NCI-H510A (cell line): ENCODE results near the gene ARMC10.
"Not testable (repeated sequence)": the region's sequence is repeated elsewhere in the genome, so short reads cannot be mapped to it uniquely, and the experiment has no call there.

ENCODE experiments used
- DNase-seq: peaks from one replicate; lab custom pipeline; 2025; lab: John Stamatoyannopoulos, UW

ARMC10 gene

DNA sequence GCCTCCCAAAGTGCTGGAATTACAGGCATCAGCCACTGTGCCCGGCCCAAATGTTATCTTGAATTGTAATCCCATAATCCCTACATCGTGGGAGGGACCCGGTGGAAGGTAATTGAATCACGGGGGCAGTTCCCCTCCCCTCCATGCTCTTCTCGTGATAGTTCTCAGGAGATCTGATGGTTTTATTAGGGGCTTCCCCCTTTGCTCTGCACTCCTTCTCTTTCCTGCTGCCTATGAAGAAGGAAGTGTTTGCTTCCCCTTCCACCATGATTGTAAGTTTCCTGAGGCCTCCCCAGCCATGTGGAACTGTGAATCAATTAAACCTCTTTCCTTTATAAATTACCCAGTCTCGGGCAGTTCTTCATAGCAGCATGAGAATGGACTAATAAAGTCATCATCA is 3.3 kb downstream of the ARMC10 start:
- not testable (repeated sequence) for DNase-seq

DNA sequence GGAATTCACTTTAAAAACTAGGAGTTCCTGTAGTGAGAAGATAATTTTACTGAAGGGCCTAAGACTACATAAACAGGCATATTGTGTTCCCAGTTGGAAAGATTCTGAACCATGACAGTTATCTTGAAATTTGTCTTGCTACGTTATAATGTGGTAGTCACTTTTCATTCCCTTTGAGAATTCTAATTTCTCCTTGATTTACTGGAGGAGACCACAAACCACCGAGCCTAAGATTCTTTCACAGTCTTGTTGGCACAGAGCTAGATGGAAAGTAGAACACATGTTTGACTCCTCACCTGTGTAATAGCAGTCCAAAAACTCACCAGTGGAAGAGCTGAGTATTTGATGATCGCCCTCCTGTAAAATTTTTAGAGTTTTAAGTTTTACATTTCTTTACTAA is 4.9 kb downstream of the ARMC10 start:
- DNase-seq, result no peak

DNA sequence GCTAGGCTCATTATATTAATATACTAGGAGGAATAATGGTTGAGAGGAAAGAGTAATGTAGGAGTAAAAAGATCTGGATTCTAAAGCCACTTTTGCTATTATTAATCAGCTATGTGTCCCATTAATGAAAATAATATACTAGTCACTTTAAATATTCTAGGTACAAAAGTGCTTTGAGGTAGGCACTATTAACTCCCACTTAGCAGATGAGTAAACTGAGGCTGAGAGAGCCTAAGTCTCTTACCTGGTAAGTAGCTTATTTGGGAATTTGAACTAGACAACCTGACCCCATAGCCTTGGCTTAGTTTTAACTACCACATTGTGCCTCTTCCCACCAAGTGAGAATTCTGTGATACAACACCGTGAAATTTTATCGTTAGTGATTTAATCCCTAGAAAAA is 6.0 kb downstream of the ARMC10 start:
- DNase-seq, result no peak

DNA sequence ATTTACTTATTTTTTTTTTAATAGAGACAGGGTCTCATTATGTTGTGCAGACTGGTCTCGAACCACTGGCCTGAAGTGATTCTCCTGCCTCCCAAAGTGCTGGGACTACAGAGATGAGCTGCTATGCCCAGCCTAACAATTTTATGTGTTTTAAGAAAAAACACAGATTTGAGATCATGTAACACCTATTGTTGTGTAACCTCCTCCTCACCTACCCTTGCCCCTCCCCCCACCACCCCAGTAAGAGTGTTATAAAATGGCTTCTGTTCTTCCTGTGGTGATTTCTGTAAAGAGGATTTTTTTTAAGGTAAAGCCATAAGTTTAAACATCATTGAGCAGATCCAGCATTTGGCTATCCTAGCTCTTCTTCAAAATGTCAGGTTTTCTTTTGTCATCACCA is 7.6 kb downstream of the ARMC10 start:
- DNase-seq, result no peak

DNA sequence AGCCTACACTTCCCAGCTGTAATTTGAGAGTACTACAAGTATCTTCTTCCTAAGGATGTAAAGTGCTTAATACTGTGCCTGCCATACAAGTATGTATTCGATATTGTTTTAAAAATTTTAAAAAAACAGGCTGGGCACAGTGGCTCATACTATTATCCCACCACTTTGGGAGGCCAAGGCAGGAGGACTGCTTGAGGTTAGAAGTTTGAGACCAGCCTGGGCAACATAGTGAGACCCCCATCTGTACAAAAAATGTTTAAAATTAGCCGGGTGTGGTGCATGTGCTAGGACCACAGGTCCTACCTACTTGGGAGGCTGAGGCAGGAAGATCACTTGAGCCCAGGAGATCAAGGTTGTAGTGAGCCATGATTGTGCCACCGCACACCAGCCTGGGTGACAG is 8.3 kb downstream of the ARMC10 start:
- no peak for DNase-seq

DNA sequence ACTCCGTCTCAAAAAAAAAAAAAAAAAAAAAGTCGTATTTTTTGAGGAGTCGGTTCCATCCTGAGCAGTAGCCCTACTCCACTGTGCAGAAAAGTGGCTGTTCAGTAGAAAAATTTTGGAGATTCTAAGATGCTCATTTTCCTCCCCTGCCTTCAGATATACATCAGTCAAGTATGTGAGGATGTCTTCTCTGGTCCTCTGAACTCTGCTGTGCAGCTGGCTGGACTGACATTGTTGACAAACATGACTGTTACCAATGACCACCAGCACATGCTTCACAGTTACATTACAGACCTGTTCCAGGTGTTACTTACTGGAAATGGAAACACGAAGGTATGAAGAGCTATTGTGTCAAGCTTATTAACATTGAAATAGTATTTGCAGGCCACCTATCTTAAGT is 17.4 kb downstream of the ARMC10 start:
- not testable (repeated sequence) for DNase-seq

DNA sequence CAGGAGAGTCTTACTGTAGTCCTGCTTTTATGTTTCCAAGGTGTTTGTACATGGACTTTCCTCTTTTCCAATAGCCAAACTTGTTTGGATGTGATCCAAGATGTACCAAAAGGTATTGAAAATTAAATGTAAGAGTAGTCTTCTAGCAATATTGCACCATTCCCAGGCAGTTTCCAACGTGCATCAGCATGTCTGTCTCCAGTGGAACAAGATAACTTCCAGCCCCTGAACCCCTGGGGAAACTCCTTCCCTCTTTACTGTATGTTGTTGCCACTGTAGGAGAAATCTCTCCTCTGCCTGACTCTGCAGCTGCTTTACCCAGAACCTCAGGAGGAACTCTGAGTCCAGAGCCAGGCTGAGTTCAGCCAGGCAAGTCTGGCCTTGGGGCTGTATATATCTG is 18.5 kb downstream of the ARMC10 start:
- DNase-seq, result no peak

DNA sequence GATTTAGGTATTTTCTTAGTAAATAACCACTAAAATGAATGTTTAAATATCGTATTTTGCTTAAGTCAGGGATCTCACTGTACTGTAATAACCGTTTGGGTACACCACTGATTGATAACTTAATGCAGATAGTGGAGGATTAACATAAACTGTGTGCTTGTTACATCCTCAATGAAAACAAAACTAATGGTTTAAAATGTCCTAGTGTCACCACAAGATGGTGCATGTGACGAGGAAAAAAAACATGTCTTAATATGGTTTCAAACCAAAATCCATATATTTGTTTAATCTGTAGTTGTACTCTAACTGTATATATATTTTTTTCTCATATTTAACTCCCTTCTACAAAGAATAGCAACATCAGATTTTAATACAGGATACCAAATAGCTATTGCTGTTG is 19.2 kb downstream of the ARMC10 start:
- no peak for DNase-seq

DNA sequence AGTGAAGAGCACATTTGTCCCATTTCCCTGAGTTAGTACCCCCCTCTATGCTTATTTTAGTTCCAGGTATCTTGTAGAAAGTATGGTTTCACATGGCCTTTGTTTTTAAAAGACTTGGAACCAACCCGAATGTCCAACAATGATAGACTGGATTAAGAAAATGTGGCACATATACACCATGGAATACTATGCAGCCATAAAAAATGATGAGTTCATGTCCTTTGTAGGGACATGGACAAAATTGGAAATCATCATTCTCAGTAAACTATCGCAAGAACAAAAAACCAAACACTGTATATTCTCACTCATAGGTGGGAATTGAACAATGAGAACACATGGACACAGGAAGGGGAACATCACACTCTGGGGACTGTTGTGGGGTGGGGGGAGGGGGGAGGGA is 20.6 kb downstream of the ARMC10 start:
- not testable (repeated sequence) for DNase-seq

DNA sequence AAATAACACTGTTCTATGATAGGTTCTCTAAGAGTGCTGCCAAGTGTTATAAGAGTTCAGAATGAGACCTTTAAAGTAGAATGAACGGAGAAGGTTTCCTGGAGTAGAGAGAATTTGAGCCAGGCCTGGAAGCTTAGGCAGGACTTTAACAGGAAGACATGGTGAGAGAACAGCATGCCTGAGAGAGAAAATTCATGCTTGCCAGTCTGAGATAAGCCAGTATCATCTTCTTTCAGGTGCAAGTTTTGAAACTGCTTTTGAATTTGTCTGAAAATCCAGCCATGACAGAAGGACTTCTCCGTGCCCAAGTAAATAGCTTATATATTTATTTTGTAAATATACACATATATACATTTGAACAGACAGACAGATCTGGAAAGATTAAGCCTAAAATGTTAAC is 22.1 kb downstream of the ARMC10 start:
- DNase-seq, result no peak

DNA sequence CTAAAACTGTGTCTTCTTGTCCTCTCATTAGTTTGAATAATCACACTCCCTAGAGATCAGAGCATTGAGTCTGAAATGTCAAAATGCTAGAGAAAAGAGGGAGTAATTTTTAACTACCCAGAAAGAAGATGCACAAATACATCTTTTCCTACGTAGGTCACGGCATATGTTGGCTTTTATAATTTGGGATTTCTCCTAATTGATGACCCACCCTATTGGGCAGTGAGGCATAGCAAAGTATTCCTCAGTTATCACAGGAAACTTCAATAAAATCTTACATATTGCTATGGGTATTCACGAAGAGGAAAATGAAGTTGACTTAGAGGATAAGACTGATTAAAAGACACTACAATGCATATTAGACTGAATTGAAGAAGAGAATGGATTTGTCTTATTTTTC is 25.4 kb downstream of the ARMC10 start:
- no peak for DNase-seq

DNA sequence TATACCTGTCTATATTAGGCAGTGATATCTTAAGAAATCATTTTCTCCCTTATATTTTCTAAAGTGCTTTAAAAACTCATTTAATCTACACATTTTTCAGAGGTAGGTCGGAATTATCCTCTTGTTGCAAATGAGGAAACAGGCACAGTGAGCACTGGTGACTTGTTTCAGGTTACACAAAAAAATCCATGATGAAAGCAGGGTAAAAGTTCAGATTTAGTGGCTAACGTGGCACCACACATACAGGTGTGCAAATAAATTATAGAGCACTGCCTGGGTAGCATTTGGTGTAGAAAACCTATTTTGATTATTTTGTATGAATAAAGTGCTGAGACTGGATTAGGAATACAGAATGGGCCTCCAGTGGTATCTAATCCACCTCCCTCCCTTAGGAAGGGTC is 26.6 kb downstream of the ARMC10 start:
- DNase-seq, result no peak

DNA sequence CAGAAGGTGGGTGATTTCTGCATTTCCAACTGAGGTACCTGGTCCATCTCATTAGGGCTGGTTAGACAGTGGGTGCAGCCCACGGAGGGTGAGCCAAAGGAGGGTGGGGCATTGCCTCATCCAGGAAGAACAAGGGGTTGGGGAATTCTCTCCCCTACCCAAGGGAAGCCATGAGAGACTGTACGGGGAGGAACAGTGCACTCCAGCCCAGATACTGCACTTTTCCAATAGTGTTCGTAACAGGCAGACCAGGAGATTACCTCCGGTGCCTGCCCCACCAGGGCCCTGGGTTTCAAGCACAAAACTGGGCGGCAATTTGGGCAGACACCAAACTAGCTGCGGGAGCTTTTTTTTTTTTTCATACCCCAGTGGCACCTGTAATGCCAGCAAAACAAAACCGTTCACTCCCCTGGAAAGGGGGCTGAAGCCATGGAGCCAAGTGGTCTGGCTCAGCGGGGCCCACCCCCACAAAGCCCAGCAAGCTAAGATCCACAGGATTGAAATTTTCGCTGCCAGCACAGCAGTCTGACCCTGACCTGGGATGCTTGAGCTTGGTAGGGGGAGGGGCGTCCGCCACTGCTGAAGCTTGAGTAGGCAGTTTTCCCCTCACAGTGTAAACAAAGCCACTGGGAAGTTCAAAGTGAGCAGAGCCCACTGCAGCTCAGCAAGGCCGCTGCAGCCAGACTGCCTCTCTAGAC is 31.2 kb downstream of the ARMC10 start:
- peak; percentile 8 for DNase-seq

DNA sequence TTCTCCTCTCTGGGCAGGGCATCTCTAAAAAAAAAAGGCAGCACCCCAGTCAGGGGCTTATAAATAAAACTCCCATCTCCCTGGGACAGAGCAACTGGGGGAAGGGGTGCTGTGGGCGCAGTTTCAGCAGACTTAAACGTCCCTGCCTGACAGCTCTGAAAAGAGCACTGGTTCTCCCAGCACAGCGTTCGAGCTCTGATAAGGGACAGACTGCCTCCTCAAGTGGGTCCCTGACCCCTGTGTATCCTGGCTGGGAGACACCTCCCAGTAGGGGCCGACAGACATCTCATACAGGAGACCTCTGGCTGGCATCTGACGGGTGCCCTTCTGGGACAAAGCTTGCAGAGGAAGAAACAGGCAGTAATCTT is 31.7 kb downstream of the ARMC10 start:
- not testable (repeated sequence) for DNase-seq

DNA sequence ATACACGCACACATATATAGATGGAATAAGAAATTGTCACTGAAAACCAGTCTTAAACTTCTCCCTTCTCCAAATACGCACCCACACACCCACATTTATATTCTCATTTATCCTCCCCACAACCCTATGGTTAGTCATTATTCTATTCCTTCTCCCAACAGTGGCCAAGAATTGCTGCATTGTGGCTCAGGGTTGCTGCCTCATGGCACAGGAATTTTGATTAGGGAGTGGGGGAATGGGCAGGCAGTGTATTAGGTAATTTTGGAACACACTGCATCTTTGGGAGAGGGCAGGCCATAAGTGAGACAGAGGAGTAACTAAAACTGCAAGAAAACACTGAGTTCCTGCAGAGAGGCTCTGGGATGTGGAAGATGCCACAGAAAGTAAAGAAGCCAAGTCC is 38.2 kb downstream of the ARMC10 start:
- DNase-seq, result no peak

DNA sequence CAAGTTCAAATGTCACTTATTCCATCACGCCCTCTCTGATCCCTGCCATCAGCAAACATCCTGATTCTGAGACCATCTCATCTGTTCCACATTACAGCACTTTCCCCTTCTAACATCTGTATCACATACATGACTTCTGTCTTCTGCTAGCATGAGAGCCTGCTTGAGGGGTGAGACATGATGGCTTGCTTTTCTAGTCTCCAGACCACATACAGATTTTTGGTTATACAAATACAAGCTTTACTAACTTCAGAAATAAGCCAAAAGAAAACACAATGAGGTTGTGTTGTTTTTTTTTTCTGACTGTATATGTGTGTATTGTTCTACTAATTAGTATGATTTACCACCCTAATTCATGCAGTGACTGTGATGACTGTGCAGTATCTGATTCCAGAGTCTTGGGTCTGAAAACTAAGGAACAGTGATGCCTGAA is 39.7 kb downstream of the ARMC10 start:
- DNase-seq, result no peak

DNA sequence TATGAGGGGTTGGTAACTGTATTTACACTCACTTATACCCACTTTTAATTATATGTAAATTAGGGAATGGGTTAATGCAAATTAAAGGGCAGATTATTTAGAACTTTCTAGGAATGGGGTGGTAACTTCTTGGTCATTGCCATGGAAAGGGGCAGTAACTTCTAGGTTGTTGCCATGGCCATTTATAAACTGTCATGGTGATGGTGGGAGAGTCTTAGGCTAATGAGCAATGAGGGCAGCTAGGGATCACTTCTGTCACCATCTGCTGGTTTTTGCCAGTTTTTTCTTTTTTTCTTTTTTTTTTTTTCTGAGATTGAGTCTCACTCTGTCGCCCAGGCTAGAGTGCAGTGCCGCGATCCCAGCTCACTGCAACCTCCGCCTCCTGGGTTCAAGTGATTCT is 40.8 kb downstream of the ARMC10 start:
- no peak for DNase-seq

DNA sequence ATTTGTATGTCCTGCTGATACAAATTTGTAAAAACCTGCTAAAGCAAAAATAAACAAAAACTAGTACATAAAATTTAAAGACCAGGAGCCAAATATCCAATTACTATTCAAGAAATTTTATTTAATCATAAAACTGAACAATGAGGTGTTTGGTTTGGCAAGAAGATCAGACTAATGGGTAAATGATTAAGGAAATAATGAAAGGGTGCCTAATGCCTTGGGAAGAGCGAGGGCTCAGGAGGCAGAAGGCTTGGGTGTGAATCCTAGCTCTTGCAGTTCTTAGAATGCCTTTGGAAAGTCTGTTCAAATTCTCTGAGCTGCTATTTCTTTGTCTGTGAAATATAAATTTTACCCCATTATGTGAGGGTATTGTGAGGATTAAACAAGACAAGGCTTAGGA is 41.6 kb downstream of the ARMC10 start:
- no peak for DNase-seq

DNA sequence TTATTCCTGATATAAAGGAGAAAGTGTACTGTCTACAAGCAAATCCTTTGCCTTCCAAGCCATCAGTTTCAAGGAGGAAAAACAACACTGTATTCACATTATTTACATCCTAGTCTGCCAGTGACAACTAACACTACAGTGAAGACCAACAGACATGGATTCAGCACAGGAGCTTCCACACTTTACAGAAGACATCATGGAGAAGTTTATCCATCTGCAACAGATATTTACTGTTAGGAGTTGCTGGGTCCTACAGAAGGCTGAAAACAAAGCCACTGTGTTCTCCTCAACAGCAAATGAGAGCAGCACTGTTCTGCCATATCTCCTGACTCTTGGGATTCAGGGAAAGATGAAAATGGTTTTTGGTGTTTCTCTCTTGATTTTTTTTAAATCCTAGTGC is 42.1 kb downstream of the ARMC10 start:
- DNase-seq, result no peak

DNA sequence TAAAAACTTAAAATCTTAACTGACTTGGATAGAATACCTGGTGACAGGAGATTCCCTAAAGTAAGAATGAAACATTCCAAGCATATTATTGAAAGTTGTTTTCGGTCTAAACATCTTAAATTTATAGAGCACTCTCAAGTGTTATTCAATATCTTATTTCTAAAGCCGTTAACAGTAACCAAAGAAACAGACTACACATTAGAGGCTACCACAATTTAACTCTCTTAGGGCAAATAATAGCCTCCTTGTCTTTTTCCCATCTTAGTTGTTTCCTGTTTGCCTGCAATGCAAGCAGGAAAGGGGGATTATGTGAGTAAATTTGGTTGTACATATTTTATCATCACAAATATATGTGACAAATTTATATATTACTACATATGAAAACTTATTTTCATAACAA is 42.5 kb downstream of the ARMC10 start:
- DNase-seq, result no peak

DNA sequence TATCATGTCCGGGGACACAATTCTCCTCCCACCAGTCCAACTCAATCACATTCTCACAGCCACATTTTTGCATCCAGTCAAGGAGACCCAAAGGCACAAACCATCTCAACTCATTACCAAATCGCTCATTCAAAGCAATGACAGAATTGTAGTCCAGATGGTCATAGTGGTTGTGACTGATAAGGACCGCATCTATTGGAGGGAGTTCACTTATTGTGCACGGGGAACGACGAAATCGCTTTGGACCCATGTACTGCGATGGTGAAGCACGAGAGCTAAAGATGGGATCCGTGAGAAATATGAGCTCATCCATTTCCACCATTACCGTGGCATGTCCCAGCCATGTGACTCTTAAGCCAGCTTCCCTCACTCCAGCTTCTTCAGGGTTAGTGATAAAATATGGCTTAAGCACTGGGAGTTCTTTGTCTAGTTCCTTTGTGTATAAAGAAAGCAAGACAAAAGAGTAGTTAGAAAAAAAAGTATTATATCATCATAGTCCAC is 44.9 kb downstream of the ARMC10 start:
- DNase-seq, result no peak

DNA sequence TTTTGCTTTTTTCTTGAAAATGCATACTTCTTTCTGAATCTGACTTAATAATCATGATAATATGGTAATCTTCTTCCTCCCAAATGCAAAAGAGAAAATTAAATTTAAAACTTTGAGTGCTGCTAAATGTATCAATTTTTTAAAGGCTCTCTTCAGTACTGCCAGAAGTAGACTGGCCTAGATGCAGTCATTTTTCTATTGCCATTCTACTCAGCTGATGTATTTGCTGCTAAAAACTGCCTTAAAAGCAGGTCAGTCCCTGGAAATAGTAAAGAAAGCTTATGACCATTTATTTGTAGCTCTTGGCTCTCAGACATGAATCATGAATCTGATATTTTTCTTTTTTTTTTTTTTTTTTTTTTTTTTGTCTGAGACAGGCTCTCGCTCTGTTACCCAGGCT is 45.4 kb downstream of the ARMC10 start:
- DNase-seq, result no peak

DNA sequence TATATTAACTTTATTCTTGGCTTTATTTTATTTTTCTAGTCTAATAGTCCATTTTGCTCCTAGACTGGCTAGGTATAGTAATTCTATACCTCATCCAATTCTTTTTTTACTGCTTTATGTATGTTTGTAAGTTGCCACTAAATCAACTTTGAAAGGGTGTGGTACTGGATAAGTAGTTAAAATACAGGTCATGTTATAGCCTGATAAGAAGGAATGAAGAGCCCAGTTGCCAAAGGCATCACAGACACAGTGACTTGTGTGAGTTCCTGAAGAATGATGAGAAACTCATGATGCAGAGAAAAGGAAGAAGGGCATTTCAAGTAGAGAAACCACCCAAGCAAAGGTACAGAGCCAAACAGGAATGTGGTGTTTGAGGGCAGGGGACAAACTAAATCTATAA is 46.7 kb downstream of the ARMC10 start:
- DNase-seq, result no peak

DNA sequence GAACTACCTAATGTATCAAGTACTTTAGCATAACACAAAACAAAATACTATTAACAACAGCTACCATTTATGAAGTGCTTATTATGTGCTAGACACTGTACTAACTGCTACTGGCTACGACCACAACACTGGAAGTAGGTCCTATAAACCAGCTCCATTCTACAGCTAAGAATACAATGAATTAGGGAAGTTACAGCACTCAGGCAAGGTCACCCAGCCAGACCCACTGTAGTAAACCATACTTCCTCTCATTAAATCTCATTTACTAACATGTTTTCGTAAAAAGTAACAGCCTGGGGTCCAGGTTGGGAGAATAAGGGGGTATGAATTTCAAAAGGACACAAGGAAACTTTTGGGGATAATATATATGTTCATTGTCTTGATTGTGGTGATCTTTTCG is 48.6 kb downstream of the ARMC10 start:
- no peak for DNase-seq
